ENCODE results near the gene LBH.

Gene LBH

DNA sequence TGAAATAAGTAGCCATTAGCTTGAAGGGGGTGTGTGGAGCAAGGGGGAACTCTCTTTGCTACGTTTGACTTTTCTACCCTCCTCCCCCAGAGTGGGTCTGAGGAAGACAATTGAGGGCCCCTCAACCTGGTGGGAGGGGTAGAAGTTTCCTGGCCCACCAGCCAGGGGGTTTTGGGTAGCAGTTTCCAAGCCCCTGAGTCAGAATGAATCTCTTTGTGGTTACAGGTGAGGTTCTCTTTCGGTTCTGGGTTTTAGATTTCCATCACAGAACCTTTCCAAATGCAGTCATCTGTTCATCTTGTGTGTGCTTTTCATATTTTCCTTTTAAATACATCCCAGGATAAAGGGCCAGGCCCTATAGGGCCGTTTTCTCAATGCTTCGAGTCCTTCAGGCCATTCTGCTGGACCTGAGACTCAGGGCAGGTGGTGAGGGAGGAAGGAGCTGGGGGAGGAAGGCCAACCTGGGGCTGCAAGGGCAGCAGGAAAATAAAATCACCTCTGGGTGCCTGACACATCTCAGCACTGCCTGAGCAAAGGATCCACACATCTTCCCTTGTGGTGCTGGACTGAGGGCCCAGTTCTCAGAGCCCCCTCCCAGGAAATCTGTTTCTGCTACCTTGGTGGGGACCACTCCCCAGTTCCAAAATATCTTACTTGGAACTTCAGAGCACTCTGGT, 4.7 kb downstream of the LBH start:
- peak; percentile 70 for DNase-seq

DNA sequence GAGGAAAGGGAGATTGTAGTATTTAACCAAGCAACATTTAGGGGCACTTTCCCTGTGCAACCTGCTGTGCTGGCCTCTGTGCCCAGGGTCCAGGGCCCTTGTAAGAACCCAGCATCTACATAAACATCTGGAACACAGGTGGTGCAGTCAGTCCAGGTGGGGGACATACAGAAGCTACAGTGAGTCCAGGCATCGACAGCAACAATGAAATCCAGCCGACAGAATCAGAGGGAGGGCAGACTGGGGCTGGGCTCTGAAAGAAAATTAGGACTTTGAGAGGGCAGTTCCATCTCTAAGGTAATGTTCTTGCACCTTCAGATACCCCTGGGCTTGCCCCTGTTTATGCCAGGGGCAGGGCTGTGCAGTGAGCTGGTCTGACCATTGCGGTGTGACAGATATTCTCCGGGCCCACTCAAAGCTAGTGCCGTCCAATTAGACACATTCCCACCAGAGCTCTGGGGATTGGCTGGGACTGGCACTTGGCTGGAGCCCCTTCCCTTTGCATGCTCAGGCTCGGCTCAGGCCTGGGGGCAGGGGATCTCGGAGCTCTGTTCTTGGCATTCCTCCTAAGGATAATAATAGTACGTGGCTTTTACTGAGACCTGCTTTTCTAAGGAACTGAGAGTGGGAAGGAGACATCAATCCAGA, 5.4 kb downstream of the LBH start:
- peak; percentile 53 for DNase-seq

DNA sequence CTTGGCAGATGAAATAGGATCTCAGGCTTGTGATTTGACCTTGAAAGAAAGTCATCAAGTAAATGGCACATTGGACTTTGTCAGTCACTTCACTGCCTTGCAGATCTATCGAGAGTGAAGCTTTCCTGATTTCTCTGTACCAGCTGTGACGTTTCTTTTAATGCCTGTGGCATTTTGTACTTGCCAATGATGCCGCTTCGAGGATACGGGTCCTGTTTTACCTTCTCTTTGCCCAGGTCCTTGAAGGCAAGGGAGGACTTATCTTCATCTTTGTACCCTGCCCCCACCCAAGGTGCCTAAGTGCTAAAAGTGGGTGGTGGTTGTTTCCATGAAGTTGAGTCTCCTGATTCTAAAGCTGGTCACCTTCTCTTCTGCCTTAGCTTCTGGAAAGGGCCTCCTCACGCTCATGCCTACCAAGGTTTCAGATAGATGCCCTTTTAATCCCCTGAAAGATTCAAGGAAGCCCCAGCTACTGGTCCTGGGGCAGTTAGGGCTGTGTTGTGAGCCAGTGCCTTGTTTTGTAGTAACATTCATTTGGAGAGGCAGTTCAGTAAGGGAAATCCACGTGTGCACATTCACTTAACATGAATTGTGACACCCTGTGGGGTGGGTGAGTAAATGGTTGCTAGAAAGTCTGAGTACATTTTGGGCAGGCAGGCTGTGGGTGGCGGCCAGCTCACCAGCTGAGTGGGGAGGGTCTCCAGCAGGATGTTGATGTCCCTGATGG, 6.1 kb downstream of the LBH start:
- peak; percentile 71 for DNase-seq

DNA sequence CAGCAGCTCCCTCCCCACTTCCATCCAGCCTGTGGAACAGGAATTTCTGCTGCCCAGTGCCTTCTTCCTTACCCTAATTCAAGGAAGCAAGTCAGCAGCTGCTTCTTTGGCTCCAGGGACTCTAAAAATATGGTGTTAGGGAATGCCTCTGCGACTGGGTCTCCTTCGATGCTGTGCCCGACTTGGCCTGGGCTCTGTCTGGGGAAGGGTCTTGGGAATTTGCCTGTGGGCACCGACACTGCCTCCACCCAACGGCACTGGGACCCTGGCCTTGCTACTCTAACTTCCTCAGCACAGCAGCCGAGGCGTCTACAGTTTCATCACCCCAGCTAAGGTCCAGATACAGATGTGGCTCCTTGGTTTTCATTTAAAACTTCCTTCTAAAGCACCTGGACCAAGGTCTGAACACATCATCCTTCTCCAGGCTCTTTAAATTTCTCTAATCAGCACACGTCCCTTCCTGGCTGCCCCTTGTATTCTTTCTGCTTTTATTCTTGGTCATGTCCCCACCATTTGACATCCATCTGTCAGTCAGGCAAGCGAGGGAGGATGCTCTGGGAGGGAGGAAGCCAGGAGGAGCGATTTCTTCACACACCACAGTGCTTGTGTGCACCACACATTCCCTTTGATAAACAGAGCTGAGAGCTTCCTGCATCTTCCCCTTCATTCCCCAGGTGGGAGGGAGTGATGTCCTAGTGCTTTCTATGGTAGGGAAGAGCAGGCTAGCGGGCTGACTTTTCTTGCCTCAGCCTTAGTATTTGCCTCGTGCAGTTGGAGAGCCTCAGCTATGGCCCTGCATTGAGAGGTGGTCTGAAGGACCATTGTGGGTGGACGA, 6.8 kb downstream of the LBH start:
- DNase-seq, result peak; percentile 55

DNA sequence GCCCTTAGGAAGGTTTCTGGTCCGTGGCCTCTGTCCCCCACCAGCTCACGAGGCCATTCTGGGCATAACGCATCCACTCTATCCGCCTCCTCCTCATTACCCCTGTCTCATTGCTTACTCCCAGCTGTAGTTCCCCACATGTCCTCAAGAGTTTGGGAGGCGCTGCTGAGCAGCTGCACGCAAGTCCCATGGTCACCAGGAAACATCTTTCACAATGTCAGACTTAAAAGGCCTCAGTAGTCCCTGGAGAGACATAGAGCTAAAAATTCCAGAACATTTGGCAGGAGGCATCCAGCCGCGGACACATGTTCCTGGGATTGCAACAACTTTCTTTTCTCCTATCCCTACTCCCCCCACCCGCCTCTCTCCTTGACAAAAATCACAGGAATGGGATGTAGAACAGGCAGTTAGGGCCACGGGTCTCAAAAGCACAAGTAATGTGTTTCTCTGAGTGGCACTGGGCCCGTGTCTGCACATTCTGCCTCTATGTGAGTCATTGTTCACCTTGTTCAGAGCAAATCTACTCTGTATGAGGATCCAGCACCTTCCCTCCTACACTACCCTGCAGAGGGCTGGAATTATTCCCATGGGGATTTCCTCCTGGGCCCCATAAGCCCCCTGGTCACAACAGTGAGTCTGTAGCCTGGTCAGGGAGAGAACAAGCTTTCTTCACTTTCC, 8.1 kb downstream of the LBH start:
- peak; percentile 86 for DNase-seq

DNA sequence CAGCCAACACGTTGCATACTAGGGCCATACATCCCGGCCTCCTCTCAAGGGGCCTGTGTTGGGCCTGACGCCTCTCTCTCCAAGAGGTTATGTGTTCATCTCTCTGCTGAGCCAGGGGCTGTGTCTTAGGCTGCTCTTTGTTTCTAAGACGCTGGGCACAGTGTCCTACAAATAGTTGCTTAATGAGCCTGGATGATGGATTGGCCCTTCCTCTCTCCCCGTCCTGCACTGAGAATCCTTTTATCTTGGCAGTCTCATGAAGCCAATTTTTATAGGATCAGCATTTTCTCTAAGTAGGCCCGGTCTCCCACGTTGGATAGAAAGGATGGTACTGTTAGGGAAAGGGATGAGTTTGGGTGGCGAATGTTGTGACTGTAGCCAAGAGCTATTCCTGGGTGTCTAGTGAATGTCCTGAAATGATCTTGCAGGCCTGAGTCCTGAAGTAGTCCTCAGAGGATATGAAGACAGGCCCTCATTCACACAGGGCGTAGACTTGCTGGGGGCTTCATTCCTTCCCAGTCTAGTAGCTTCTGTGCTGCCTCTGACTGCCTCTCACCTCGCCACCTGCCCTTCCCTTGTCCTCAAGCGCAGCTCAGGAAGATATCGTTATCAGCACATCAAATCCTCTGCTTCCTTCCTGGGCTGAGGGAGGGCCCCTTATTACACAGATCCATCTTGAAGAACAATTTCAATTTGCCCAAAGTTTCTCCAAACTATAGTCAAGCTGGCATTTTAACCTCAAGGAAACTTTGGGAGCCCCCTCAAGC, 8.8 kb downstream of the LBH start:
- DNase-seq, result peak; percentile 52

DNA sequence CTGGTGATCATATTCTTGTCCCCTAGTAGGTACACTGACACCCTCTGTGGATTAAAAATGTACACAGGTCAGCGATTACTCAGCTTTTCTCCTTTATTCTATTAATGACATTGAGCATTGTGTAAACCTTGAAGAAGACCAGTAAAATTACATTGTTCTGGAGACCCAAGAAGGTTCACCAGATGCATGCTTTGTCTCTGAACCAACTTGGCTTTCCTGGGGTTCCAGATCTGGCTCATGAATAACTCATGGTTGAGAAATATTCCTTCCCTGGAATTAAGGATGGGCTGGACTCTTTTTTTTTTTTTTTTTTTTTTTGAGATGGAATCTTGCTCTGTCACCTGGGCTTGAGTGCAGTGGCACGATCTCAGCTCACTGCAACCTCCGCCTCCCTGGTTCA, 11.9 kb downstream of the LBH start:
- DNase-seq, result no peak

DNA sequence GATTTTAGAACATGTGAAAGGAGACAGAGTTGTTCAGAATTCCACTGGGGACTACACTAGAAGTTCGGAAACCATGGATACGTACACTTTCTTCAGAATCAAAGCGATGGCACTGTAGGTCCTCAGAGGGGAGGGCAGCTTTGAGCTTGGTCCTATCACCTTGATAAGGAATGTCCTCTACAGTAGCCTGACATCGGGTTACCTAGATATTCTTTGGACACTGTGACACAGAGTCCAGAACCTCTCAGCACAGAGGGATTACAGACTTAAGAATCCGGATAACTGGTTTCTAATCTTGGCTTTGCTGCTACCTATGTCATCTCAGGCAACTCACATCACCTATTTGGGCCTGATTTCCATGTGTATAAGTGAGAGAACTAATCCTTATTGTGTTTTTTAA, 14.0 kb downstream of the LBH start:
- no peak for DNase-seq

DNA sequence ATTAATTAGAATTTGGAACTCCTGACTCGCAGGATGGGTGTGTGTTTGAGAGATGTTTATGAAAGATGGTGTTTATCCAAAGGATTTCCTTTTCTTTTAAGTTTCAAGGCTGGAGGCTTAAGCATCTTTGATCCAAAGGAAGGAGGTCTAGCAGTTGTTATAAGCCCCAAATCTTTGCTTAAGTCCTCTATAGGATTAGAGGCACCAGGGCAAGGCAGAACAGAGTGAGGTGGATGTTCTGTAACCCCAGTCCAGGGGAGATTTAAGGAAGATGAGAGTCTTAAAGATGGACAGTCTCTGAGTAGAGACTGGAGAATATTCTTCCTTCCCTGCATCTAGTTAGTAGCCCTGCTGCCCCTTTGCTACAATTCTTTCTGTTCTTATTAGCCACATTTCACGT, 17.5 kb downstream of the LBH start:
- DNase-seq, result no peak

DNA sequence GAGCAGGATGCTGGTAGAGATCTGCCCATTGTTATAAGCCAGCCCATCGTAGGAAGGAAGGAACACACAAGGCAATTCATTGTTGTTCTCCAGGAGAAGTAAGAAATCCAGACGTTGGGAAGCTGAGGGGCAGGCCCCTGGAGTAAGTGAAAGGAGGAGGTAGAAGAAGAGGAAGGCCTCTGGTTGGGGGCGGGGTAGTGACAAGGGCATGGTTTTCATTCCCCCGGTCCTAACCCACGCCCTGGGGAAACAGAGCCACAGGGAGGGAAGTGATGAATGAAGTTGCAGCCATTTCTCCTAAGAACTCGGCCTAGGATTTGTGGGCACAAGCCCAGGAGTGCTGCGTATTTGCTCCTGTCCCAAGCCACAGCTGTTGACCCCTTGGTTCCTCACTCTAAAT, 18.0 kb downstream of the LBH start:
- no peak for DNase-seq

DNA sequence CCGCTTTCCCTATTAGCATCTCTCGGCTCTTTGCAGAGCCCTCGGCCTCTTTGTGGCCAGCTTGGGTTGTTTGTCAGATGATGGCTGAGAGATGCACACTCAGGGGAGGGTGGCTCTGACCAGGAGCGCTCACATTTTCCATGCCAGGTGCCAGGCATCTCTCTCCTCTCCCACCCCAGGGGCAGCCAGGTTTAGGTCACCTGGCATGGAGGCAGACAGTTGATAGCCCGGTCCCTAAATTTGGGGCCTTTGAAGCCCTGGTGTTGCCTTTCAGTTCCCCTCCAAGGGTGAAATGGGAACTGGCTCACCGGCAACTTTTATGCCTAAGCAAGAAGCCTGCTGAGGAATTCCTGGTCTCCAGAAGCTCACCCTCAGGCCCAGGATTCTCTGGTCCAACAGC, 19.1 kb downstream of the LBH start:
- no peak for DNase-seq

DNA sequence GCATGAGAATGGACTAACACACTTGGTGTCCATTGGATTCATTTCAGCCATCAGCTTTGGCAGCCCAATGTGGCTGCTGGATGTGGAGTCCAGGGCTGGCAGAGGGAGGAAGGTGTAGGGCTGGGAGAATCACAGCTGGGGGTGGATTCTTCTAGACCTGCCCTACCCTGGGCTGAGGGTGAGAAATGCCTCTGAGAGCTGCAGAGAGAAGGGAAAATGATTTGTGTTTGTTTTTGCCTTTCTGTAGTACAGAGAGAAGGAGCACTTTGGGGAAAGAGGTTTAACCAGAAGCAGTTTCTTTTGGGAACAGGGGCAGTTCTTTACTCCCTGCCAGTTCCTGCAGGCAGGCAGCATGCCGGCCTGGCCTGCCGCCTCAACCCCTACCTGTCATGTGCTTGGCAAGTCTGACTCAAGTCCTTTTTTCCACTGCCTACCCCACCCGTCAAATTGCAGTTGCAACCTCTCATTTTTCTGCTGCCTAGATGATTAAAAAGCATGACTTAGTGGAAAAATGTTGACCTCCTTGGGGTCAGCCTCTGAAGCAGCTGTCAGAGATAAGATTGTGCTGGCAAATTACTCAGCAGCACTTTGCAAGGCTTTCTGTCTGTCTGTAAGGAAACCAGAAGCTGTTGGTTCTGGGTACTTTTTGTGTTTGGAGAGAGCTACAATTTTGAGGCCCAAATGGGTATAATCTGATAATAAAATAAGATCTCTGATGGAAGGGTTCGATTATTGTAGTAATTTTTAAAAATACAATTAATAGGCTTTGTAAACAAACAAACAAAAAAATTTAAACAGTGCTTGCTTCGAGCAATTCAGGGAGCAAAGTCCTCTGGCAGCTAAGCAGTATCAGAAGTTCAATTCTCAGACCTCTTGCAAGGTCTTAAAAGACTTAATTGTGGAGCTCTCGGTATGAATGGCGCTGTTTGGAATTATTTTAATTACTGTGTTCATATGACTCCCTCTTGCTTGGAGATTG, 21.7 kb downstream of the LBH start:
- DNase-seq, result no peak

DNA sequence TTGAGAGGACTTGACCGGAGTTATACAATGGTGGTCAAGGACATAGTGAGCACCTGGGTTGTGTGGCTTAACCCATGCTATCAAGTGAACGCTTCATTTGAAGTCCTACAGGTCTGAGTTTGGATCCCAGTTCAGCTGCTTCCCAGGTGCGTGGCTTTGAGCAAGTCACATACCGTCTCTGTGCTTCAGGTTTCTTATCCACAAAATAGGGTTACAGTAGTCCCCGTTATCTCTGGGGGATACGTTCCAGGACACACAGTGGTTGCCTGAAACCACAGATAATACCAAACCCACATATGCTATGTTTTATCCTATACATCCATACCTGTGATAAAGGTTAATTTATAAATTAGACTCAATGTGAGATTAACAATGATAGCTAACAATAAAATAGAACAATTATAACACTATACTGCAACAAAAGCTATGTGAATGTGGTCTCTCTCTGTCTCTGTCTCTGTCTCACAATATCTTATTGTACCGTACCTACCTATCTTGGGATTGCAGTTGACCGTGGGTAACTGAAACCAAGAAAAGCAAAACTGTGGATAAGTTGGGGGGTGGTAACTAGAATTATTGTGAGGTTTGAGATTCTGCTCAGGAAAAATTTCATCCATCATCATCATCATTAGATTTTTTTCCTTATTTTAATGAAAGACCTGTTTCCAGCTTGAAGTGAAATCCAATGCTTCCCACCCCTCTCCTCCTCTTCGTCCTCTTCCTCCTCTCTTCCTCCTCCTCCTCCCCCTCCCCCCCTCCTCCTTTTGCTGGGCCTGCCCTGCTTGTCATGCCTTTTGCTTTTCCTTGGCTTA, 22.7 kb downstream of the LBH start:
- DNase-seq, result no peak

DNA sequence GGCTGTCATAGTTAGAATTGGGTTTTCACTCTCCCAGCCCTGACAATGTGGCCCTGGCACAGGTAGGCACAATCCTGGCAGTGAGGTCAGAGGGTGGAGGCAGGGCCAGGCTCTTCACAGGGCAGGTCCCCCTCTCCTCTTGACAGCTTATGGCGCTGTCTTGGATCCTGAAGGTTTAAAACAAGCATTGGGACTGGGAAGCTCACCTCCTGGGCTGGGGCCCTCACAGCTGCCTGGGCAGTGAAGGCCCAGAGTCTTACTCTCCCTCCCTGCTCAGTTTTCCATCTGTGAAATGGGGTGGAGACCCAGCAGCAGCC, 23.3 kb downstream of the LBH start:
- no peak for DNase-seq

DNA sequence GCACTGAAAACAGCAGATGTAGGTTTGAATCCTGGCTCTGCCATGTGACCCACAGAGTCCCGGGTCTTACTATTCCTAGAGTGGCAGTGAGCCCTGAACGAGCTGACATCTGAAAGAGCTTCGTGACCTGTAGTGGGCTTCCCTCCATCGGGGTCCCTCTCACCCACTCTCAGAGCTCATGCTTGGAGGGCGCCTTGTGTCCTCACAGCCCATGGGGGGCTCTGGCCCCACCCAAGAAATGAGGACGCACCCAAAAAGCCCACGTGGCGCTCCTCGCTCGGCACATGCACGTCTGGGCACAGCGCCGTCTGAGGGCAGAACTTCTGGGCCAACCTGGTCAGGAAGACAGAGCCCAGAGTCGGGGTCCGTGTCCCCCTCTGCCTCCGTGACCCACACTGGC, 23.7 kb downstream of the LBH start:
- no peak for DNase-seq

DNA sequence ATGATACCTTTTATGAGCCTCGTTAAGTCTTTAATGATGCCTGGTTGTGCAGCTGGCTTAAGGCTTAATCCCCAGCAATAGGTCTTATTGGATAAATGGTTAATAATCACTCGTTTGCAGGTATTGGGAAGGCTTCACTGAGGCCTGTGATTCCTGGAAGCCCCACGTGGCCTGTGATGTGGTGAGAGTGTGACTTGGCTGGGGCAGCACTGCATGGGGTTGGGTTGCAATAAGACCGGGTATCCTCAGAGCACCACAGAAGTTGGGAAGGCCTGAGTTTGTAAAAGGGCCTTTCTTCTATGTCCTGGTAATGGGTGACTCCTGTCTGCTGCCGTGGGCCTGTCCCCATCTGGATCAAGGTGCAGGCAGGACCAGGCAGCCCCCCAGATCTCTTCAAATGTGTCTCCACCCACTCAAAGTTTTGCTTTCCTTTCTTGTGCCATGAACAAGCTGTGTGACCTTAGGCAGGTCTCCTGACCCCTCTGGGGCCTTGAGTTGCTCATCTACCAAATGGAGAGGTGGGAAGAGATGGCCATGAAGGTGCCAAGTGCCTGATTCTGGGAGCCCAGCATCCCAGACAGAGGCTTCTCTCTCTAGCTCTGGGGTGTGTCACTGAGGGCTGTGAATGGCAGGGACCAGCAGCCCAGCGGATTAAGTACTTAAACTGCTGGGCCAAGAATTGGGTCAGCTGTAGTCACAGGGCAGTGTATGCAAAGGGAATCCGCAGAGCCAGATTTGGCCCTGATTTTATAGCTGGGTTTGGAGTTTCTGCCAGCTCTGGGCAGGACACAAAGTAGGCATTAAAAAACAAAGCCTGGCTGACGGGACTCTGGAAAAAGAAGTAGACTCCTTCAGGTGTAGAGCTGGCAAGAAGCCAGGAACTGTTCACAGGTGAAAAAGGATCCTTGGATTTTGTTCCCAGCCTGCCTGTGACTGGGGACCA, 24.4 kb downstream of the LBH start:
- no peak for DNase-seq

DNA sequence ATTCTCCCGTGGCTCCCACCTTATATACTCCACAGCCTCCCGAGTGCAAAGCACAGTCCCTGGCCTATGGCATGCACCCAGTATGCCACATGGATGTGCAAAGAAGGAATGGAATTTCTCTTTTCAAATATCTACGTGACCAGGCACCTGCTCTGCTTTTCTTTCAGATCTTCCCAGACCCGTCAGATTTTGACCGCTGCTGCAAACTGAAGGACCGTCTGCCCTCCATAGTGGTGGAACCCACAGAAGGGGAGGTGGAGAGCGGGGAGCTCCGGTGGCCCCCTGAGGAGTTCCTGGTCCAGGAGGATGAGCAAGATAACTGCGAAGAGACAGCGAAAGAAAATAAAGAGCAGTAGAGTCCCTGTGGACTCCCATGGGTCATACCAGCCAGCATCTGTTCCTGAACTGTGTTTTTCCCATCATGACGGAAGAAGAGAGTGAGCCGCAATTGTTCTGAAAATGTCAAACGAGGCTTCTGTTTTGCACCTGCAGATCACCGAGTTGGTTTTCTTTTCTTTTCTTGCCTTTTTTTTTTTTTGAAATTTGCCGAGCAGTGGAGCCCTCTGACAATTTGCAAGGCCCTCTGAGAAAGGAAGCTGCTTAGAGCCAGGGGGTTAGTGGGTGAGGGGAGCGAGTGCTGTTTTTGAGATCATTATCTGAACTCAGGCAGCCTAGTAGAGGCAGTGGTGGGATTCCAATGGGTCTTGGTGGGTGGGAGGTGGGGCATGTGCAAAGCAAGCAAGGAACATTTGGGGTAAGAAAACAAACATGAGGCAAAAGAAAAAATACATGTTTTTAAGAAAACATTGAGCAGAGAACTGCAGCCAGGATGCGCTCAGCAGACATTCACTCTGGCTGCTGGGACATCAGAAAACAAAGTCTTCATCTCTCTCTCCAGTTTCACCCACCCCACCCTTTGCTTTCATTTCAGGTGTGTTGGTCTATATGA, 26.2 kb downstream of the LBH start:
- DNase-seq, result no peak

DNA sequence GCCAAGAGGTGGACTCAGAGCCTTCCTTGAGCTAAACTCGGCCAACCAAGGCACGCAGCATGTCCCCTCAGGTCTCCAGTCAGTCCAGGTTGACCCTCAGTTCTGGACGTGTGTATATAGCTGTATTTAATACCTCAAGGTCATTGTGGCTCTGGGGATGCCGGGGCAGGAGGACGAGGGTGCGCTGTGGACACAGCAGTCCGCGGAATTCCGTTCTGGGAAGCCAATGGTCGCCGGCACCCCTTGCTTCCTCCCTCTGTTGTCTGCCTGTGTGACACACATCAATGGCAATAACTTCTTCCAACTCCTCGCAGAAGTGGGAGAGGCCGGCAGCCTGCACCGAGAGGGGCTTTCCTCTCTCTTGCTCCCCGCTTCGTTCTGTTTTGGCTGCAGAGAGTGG, 27.7 kb downstream of the LBH start:
- DNase-seq, result no peak
